ENCODE results near the gene ZFAND3.

- TF ChIP-seq CTCF (IDR thresholded peaks at IDR 0.05) (no peak), ZFX (IDR thresholded peaks at IDR 0.05; ENCODE audit: borderline replicate concordance) (no peak)
These were observed 123.3 kb downstream of the ZFAND3 start for GRCh38 chr6:37942606-37943376.
